Endodermal cell (in vitro differentiated cells): Measurements from ENCODE around the gene CLCA2. TPM values are rescaled to one million over a fixed set of nuclear protein-coding genes. Genes with fewer than 3 reads are reported as not detected.

Experiments
- DNase-seq: peaks from one replicate; pipeline ENCODE4 v3.0.0-alpha.2; 2017
- H3K27ac ChIP-seq: 2 replicates; pipeline ENCODE4 v1.5.1; 2013; ENCODE audit warnings: mild to moderate bottlenecking, low read depth, low read length, moderate library complexity
- H3K27me3 ChIP-seq: 2 replicates; pipeline ENCODE4 v1.6.1; 2013; ENCODE audit warnings: mild to moderate bottlenecking, low read length, moderate library complexity; ENCODE audit not compliant: insufficient read depth, control insufficient read depth, poor library complexity, severe bottlenecking
- H3K36me3 ChIP-seq: 2 replicates; pipeline ENCODE4 v1.7.0; 2013; ENCODE audit warnings: mild to moderate bottlenecking, low read length, moderate library complexity; ENCODE audit not compliant: control insufficient read depth, insufficient read depth
- H3K4me1 ChIP-seq: one replicate; pipeline ENCODE4 v1.7.0; 2013; ENCODE audit warnings: low read length; ENCODE audit not compliant: control insufficient read depth, insufficient read depth
- H3K4me3 ChIP-seq: 2 replicates; pipeline ENCODE4 v1.5.1; 2013; ENCODE audit warnings: mild to moderate bottlenecking, low read length, moderate library complexity
- H3K9ac ChIP-seq: 2 replicates; pipeline ENCODE4 v1.6.1; 2013; ENCODE audit warnings: mild to moderate bottlenecking, low read length, moderate library complexity; ENCODE audit not compliant: poor library complexity, severe bottlenecking; ENCODE audit errors: extremely low read depth
- H3K9me3 ChIP-seq: 2 replicates; pipeline ENCODE4 v1.6.1; 2013; ENCODE audit warnings: mild to moderate bottlenecking, low read length, moderate library complexity; ENCODE audit not compliant: control insufficient read depth
- H3K27ac Mint-ChIP-seq: 2 replicates; pipeline ENCODE4 v1.8.0; 2020; ENCODE audit warnings: mixed read lengths
- H3K27me3 Mint-ChIP-seq: 2 replicates; pipeline ENCODE4 v1.8.0; 2021; ENCODE audit warnings: mild to moderate bottlenecking, mixed read lengths; ENCODE audit not compliant: insufficient read depth
- H3K36me3 Mint-ChIP-seq: 2 replicates; pipeline ENCODE4 v1.8.0; 2020; ENCODE audit warnings: low read depth, mixed read lengths
- H3K4me1 Mint-ChIP-seq: 2 replicates; pipeline ENCODE4 v1.8.0; 2020; ENCODE audit warnings: mixed read lengths
- H3K4me3 Mint-ChIP-seq: 2 replicates; pipeline ENCODE4 v1.8.0; 2020; ENCODE audit warnings: mild to moderate bottlenecking, moderate library complexity, mixed read lengths
- H3K9me3 Mint-ChIP-seq: 2 replicates; pipeline ENCODE4 v1.8.0; 2020; ENCODE audit warnings: mild to moderate bottlenecking, mixed read lengths
- WGBS, 2 experiments: methylation state at CpG; one replicate each; pipeline versions ENCODE4 v1.1.5 to v1.1.7; 2013; ENCODE audit warnings: missing lambda C conversion rate in 2 of 2, mixed read lengths in 1 of 2; ENCODE audit not compliant: insufficient coverage in 1 of 2, insufficient read length in 1 of 2; 5-methylcytosine and 5-hydroxymethylcytosine counted together
- total RNA-seq, 2 donors: library from RNA; stranded (reverse); fragmentation: NEBNext Ultra II Directional in 1 of 2; extraction: Animal tissue kit (Norgen Biotek cat#: 25700) in 1 of 2; gene quantifications; 2 replicates in 1 of 2; 3 replicates in 1 of 2; pipeline ENCODE4 v1.2.1, GENCODE V29; 2021
- TF ChIP-seq, protein P1 (sequence below): fragments of 200-600 bp; sonication (generic); conservative IDR thresholded peaks from 2 replicates; pipeline ENCODE4 v1.5.0; 2021; ENCODE audit warnings: antibody characterized with exemption, mild to moderate bottlenecking

CLCA2 gene
- total RNA-seq, 2 donors from 2014 or later: not detected

GRCh38 chr1:86449103-86449502, 25.1 kb downstream of the CLCA2 start:
- Histone ChIP-seq H3K27ac (no peak overlapping the region), H3K9ac (no peak overlapping the region), H3K27me3 (no peaks in the 10 kb centered on the region), H3K36me3 (no peaks in the 10 kb centered on the region), H3K4me1 (no peaks in the 10 kb centered on the region), H3K4me3 (no peak overlapping the region), H3K9me3 (no peaks in the 10 kb centered on the region)
- no peaks in the 10 kb centered on the region for H3K9me3 Mint-ChIP-seq
- H3K36me3 Mint-ChIP-seq: no peaks in the 10 kb centered on the region
- H3K27ac Mint-ChIP-seq: no peak overlapping the region
- no peaks in the 10 kb centered on the region for H3K27me3 Mint-ChIP-seq
- no peaks in the 10 kb centered on the region for H3K4me1 Mint-ChIP-seq
- H3K4me3 Mint-ChIP-seq: no peak overlapping the region
- TF ChIP-seq, protein P1, sequence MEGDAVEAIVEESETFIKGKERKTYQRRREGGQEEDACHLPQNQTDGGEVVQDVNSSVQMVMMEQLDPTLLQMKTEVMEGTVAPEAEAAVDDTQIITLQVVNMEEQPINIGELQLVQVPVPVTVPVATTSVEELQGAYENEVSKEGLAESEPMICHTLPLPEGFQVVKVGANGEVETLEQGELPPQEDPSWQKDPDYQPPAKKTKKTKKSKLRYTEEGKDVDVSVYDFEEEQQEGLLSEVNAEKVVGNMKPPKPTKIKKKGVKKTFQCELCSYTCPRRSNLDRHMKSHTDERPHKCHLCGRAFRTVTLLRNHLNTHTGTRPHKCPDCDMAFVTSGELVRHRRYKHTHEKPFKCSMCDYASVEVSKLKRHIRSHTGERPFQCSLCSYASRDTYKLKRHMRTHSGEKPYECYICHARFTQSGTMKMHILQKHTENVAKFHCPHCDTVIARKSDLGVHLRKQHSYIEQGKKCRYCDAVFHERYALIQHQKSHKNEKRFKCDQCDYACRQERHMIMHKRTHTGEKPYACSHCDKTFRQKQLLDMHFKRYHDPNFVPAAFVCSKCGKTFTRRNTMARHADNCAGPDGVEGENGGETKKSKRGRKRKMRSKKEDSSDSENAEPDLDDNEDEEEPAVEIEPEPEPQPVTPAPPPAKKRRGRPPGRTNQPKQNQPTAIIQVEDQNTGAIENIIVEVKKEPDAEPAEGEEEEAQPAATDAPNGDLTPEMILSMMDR: no peak
- no peak for DNase-seq
- 100% methylated on average over 1 of the region's 1 CpG; no CpG with 5 or more reads in 1 of the 2 experiments for WGBS, 2 experiments

- H3K9me3 ChIP-seq: no peaks in the 10 kb centered on the region
- Mint-ChIP-seq H3K4me1 (no peaks in the 10 kb centered on the region), H3K9me3 (no peaks in the 10 kb centered on the region), H3K36me3 (no peaks in the 10 kb centered on the region), H3K4me3 (no peak overlapping the region), H3K27me3 (no peaks in the 10 kb centered on the region), H3K27ac (no peak overlapping the region)
- TF ChIP-seq, protein P1: no peak
- DNase-seq: no peak
- no peak overlapping the region for H3K9ac ChIP-seq
- H3K27me3 ChIP-seq: no peaks in the 10 kb centered on the region
- no peaks in the 10 kb centered on the region for H3K36me3 ChIP-seq
- WGBS, 2 experiments: 50 to 61% methylated on average over 2 to 3 of the region's 3 CpGs
- H3K4me3 ChIP-seq: no peak overlapping the region
- no peak overlapping the region for H3K27ac ChIP-seq
- no peaks in the 10 kb centered on the region for H3K4me1 ChIP-seq
Measured at GRCh38 chr1:86450847-86451246, 26.9 kb downstream of the CLCA2 start.

GRCh38 chr1:86453664-86454063, 29.7 kb downstream of the CLCA2 start:
- Histone ChIP-seq H3K27me3 (no peaks in the 10 kb centered on the region), H3K27ac (no peak overlapping the region), H3K4me3 (no peak overlapping the region), H3K9ac (no peak overlapping the region), H3K36me3 (no peaks in the 10 kb centered on the region), H3K4me1 (no peaks in the 10 kb centered on the region), H3K9me3 (no peaks in the 10 kb centered on the region)
- no peak overlapping the region for H3K27ac Mint-ChIP-seq
- no peaks in the 10 kb centered on the region for H3K36me3 Mint-ChIP-seq
- TF ChIP-seq, protein P1: no peak
- DNase-seq: no peak
- WGBS, 2 experiments: 93% methylated on average over 3 of the region's 3 CpGs
- no peaks in the 10 kb centered on the region for H3K9me3 Mint-ChIP-seq
- no peaks in the 10 kb centered on the region for H3K4me1 Mint-ChIP-seq
- no peaks in the 10 kb centered on the region for H3K27me3 Mint-ChIP-seq
- no peak overlapping the region for H3K4me3 Mint-ChIP-seq
